ENCODE measurements around the gene RNF41.

RNF41 gene

GRCh38 chr12:56243731-56244181, 22.0 kb upstream of the RNF41 start:
- no peak for DNase-seq (ENCODE audit: low read depth in 2 of 2)

DNA sequence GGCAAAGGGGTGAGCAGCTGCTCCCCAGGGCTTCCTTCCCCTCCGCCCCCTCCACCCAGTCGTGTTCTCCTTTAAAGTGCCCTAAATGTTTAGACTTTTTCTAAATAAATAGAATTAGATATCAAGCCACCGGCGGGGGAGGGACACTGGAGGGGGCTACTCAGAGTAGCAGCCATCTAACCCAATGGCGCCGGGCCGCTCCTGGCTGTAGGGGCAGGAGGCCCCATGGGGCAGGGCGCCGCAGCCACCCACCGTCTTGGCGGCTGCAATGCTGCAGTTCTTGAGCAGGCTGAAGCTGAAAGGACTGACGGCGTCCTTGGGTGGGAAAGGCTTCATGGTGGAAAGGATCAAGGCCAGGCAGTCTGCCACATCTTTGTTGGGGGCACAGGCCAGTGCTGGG, 21.3 kb upstream of the RNF41 start:
- no peak for DNase-seq (ENCODE audit: low read depth in 2 of 2)

DNA sequence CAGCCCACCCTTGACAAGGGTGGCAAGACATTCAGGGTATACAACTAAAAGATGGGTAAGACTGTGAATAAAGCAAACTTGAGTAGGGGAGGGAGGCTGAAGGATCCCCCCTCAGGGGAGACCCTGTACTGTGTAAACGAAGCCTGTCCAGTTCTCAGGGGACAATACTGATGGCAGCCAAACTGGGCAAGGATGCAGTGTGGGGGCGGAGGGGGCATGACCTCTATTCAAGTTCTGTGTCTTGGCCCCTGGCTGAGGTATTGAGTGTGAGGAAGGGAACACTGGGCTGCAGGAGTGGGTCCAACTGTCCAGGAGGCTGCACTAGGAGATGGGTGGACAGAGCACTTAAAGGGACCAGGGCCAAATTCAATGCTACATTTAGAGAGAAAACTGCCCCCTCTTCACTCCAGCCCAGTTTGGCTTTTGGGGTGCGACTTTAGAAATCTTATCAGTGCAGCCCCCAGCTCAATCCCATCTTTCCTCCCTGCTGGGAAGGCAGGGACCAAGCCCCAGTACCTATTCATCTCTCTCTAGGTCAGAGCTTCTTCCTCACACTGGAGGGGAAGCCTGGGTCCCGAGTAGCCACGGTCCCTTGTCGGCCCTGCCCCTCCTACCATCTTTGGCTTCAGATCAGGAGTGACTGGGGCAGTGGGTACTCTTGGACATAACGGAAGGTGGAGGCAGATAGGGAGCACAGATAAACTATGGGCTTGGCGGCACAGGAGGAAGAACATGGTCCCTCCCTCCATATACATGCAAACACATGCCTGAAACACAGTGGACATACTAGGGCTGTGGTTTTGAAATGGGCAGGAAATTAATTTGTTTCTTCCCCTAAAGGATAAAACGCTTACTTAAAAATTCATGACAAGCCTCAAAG, 19.9 kb upstream of the RNF41 start:
- DNase-seq (ENCODE audit: low read depth in 2 of 2), result no peak

DNA sequence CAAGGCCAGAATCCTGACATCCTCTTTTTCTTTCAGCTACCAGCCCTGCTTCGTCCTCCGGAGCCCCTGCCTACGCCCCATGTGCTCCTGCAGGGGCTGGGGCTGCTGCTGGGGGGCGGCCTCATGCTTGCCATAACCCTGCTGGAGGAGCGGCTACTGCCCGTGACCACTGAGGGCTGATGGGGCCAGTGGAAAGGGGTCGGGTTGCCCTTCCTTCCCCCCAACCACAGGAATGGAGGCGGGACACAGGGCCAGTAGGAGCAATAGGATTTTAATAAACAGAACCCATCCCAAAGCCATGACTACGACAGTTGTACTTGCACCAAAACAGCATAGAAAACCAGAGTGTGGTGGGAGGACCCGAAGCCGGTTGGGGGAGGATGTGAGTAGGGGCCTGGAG, 15.8 kb upstream of the RNF41 start:
- DNase-seq (ENCODE audit: low read depth in 2 of 2), result no peak

DNA sequence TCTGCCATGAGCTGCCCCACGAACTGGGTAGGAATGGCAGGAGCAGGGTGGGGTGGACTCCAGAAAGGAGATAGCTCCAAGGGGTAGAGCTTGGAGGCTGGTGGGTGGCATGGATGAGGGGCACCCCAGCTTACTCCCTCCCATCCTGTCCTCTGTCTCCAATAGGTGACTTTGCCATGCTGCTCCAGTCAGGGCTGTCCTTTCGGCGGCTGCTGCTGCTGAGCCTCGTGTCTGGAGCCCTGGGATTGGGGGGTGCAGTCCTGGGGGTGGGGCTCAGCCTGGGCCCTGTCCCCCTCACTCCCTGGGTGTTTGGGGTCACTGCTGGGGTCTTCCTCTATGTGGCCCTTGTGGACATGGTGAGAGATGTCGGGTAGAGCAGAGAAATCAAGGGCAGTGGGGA, 15.3 kb upstream of the RNF41 start:
- no peak for DNase-seq (ENCODE audit: low read depth in 2 of 2)

- DNase-seq (ENCODE audit: low read depth in 2 of 2), result no peak
Measured at GRCh38 chr12:56236091-56236490, 14.4 kb upstream of the RNF41 start.

- DNase-seq (ENCODE audit: low read depth in 2 of 2), result no peak
Measured at GRCh38 chr12:56234746-56235436, 13.2 kb upstream of the RNF41 start.

DNA sequence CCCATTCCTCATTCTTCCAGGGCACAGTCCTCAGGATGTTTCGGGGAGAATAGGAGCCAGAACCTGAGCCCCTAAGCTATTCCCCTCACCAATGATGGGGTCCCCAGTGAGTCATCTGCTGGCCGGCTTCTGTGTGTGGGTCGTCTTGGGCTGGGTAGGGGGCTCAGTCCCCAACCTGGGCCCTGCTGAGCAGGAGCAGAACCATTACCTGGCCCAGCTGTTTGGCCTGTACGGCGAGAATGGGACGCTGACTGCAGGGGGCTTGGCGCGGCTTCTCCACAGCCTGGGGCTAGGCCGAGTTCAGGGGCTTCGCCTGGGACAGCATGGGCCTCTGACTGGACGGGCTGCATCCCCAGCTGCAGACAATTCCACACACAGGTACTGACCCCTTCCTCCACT, 9.5 kb upstream of the RNF41 start:
- no peak for DNase-seq (ENCODE audit: low read depth in 2 of 2)

- no peak for DNase-seq (ENCODE audit: low read depth in 2 of 2)
Measured at GRCh38 chr12:56230432-56231183, 8.9 kb upstream of the RNF41 start.

GRCh38 chr12:56229916-56230431, 8.3 kb upstream of the RNF41 start, which contains the start of gene SLC39A5:
SLC39A5 (plus strand) TSS chr12:56230051; CDS start chr12:56231275, 1,224 bp downstream.
- DNase-seq (ENCODE audit: low read depth in 2 of 2), result no peak

DNA sequence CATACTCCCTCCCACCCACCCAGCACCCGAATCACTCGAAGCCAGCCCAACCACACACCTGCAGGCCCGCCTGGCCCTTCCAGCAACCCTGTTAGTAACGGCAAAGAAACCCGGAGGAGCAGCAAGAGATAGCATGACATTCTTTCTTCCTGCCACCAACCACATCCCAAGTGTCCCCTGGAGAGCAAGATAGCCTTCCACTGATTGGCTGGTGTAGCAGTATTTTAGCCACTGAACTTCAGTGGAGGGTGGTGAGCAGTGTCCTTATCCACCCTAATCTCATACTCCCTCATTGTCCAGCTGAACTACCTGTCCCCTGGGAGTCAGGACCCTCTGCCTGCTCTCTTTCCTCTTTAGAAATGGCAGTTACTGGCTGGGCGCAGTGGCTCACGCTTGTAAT, 7.4 kb upstream of the RNF41 start:
- no peak for DNase-seq (ENCODE audit: low read depth in 2 of 2)

DNA sequence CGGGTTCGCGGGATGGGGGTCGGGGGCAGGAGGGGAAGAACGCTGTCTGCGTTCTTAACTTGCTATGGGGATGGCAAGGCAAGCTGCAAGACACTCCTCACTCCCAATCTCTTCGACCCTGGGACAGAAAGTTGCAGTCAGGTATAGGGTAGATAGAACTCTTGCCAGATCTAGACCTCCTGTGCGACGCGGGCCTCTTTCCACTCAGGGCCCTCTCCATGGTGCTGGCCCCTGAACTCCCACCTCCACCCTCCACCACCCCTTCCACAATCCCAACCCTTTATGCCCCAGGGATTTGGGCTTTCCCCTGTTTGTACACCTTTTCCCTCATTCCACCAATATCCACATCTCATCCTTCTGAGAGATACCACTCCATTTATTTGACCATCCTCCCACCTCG, 3.2 kb upstream of the RNF41 start:
- DNase-seq (ENCODE audit: low read depth in 2 of 2), result no peak

- peak; percentile 85 for DNase-seq (ENCODE audit: low read depth in 2 of 2)
Measured at GRCh38 chr12:56224102-56224701, 2.5 kb upstream of the RNF41 start, which contains the start of gene NABP2. NABP2 (plus strand) TSS chr12:56224342; CDS start chr12:56224857, 515 bp downstream.

- DNase-seq (ENCODE audit: low read depth in 2 of 2), result no peak
Measured at GRCh38 chr12:56223571-56224101, 1.9 kb upstream of the RNF41 start.

- DNase-seq (ENCODE audit: low read depth in 2 of 2), result no peak
Measured at GRCh38 chr12:56222531-56222895, 791 bp upstream of the RNF41 start.

- DNase-seq (ENCODE audit: low read depth in 2 of 2), result no peak
Measured at GRCh38 chr12:56221232-56221756, 428 bp downstream of the RNF41 start.

GRCh38 chr12:56220611-56221231, 1.0 kb downstream of the RNF41 start:
- no peak for DNase-seq (ENCODE audit: low read depth in 2 of 2)

GRCh38 chr12:56219840-56220239, 1.9 kb downstream of the RNF41 start:
- no peak for DNase-seq (ENCODE audit: low read depth in 2 of 2)

DNA sequence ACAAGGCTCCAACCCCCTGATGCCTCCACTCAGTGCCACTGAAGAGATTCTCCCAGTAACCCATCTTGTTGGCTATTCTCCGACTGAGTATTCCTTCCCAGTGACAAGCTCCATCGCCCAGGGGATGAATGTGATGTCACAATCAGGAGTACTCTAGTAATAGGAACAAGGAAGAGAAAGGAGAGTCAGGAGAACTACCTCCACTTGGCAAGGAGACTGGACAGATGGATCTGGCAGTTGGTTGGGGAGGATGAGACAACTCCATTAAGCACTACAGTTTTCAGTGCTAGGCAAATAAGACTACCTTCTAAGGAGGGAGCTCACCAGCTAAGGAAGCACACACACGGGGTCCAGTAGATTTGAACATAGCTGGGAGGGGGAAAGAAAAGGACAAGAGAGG, 5.3 kb downstream of the RNF41 start:
- DNase-seq (ENCODE audit: low read depth in 2 of 2), result no peak

DNA sequence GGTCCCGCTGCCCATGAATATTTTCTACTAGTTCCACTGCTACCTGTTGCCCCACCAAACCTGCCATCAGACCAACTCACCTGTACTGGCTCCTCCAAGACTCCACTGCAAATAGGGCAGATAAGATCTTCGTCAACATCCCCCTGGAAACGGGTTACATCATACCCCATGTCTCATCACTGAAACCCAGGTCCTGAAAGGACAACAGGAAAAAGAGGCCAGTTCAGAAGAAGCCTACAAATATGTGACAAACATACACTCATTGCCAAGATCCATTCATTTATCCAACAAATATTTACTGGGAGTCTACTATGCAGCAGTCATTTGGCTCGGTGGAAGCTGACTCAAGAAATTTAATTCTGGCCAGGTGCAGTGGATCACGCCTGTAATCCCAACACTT, 7.8 kb downstream of the RNF41 start:
- DNase-seq (ENCODE audit: low read depth in 2 of 2), result no peak

GRCh38 chr12:56212361-56212760, 9.4 kb downstream of the RNF41 start:
- no peak for DNase-seq (ENCODE audit: low read depth in 2 of 2)
